Memory B cell (primary cell): ENCODE measurements around the gene CATSPER1.

Experiments used
- ATAC-seq: fragments of 150-1000 bp; cut with Tn5 transposase; 2 replicates; pipeline ENCODE4 v1.10.0; 2021; ENCODE audit warnings: low read depth, mild to moderate bottlenecking, moderate library complexity
- DNase-seq, 2 donors: peaks; one replicate each; pipeline ENCODE4 v3.0.0; 2022; ENCODE audit warnings: low spot score in 2 of 2
- H3K27ac Mint-ChIP-seq: one replicate; pipeline ENCODE4 v1.8.0; 2022; ENCODE audit warnings: mild to moderate bottlenecking, moderate library complexity, mixed read lengths
- H3K27me3 Mint-ChIP-seq: one replicate; pipeline ENCODE4 v1.8.0; 2022; ENCODE audit warnings: mixed read lengths
- H3K36me3 Mint-ChIP-seq: one replicate; pipeline ENCODE4 v1.8.0; 2022; ENCODE audit warnings: mild to moderate bottlenecking, mixed read lengths
- H3K4me1 Mint-ChIP-seq: one replicate; pipeline ENCODE4 v1.8.0; 2022; ENCODE audit warnings: mixed read lengths
- H3K4me3 Mint-ChIP-seq: one replicate; pipeline ENCODE4 v1.8.0; 2022; ENCODE audit warnings: mild to moderate bottlenecking, moderate library complexity, mixed read lengths
- H3K9me3 Mint-ChIP-seq: one replicate; pipeline ENCODE4 v1.8.0; 2022; ENCODE audit warnings: mixed read lengths

CATSPER1 gene

GRCh38 chr11:65982824-65983588 lies 43.3 kb downstream of the CATSPER1 start:
- Mint-ChIP-seq H3K9me3 (no peaks in the 10 kb centered on the region), H3K36me3 (peaks cover 9% of the 10 kb centered on the region), H3K27ac (no peak overlapping the region), H3K4me3 (no peak overlapping the region), H3K27me3 (no peaks in the 10 kb centered on the region), H3K4me1 (no peaks in the 10 kb centered on the region)
- ATAC-seq (no peak), DNase-seq (no peak)

- Mint-ChIP-seq H3K9me3 (no peaks in the 10 kb centered on the region), H3K27ac (no peak overlapping the region), H3K27me3 (no peaks in the 10 kb centered on the region), H3K4me1 (no peaks in the 10 kb centered on the region), H3K4me3 (no peak overlapping the region), H3K36me3 (peaks cover 12% of the 10 kb centered on the region)
- DNase-seq (no peak), ATAC-seq (no peak)
These were observed 44.1 kb downstream of the CATSPER1 start for GRCh38 chr11:65981972-65982823.

DNA sequence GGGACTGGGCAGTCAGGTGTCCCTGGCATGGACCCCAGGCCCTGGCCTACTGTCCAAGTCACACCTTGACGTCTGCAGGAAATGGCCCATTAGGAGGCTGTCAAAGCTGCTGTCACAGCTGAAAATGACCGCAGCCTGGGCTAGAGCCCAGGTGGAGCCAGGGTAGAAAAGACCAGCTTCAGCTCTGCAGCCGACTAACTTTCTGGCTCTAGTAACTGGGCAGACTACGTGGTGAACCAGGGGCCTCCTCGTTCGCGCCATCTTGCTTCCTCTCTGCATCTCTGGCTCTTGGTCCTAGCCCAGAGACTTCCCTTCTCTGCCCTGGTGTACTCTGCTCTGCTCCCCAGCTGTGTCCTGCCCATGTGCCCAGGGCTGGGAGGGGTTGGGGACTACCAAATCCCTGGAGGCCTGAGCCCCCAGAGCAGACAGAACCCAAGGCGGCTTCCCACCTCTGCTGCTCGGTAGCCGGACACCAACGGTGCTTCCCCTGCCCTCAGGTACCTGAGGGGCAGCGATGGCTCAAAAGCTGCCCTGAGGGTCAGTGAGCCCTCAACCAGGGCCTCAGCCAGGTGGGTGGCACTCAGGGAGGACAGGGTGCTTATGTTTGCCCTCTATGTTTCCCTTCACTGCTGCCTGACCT lies 45.1 kb downstream of the CATSPER1 start:
- Mint-ChIP-seq H3K9me3 (no peaks in the 10 kb centered on the region), H3K27me3 (no peaks in the 10 kb centered on the region), H3K27ac (no peak overlapping the region), H3K4me3 (no peak overlapping the region), H3K36me3 (peaks cover 15% of the 10 kb centered on the region), H3K4me1 (no peaks in the 10 kb centered on the region)
- DNase-seq (no peak), ATAC-seq (no peak)

GRCh38 chr11:65979261-65979759 lies 47.0 kb downstream of the CATSPER1 start:
- H3K4me1 Mint-ChIP-seq, result no peaks in the 10 kb centered on the region
- H3K36me3 Mint-ChIP-seq, result peaks cover 21% of the 10 kb centered on the region
- DNase-seq, result no peak
- H3K27ac Mint-ChIP-seq, result no peak overlapping the region
- no peaks in the 10 kb centered on the region for H3K27me3 Mint-ChIP-seq
- H3K9me3 Mint-ChIP-seq, result no peaks in the 10 kb centered on the region
- H3K4me3 Mint-ChIP-seq, result no peak overlapping the region
- ATAC-seq, result no peak

DNA sequence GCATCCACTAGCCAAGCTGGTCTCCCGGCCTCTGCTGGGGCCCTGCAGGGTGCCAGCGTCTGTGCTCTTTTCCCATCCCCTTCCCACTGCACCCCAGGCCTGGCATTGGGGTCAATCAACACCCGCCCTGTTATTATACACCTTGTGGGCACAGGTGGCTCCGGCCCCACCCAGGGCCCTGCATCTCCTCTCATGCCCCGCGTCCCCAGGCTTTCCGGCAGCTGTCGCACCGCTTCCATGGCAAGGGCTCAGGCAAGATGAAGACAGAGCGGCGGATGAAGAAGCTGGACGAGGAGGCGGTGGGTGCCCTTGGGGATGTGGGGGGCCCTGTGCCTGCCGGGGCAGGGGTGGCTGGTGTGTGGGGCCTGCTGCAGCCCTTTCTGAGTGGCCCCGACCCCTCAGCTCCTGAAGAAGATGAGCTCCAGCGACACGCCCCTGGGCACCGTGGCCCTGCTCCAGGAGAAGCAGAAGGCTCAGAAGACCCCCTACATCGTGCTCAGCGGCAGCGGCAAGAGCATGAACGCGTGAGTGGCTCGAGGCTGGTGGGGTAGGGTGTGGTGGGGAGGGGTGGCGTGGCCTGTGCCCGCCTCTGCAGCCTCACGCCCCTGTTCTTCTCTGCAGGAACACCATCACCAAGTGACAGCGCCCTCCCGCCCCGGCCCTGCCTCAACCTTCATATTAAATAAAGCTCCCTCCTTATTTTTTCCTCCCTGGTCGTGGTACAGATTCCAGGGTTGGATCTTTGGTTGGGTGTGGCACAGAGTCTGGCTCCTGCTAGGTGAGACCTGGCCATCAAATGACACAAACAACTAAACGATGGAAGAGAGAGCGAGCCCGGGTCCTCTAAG lies 47.7 kb downstream of the CATSPER1 start:
- Mint-ChIP-seq H3K27me3 (no peaks in the 10 kb centered on the region), H3K36me3 (peaks cover 21% of the 10 kb centered on the region), H3K9me3 (no peaks in the 10 kb centered on the region), H3K27ac (no peak overlapping the region), H3K4me3 (no peak overlapping the region), H3K4me1 (no peaks in the 10 kb centered on the region)
- ATAC-seq, result no peak
- DNase-seq, result no peak

DNA sequence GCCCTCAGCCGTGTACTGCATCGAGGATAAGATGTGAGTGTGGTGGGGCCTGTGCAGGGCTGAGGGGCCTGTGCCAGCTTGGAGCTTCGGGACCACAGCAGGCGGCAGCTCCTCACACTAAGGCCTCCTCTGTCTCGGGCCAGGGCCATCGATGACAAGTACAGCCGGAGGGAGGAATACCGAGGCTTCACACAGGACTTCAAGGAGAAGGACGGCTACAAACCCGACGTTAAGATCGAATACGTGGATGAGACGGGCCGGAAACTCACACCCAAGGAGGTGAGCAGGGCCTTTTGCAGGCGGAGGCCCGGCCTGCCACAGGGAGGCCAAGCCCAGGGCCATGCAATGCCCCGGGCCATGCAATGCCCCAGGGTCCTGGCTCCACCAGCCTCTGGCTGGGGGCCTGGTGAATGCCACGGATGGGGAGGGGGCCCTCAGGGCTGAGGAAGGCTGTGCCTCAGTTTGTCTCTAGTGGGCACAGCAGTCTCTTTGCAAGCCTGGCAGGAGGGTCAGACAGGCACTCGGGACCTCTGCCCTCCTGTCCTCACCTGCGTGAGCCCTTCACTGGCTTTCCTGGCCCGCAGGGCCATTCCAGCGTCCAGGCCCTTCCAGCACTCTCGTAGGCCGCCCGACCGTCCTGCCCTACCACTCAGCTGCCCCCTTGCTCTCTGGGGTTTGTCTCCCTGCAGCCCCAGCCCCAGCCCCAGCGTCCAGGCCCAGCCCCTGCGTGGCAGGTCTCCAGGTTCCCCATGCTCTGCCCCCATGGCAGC lies 48.5 kb downstream of the CATSPER1 start:
- H3K27ac Mint-ChIP-seq, result no peak overlapping the region
- peaks cover 25% of the 10 kb centered on the region for H3K36me3 Mint-ChIP-seq
- H3K9me3 Mint-ChIP-seq, result no peaks in the 10 kb centered on the region
- no peak for ATAC-seq
- no peak for DNase-seq
- no peak overlapping the region for H3K4me3 Mint-ChIP-seq
- no peaks in the 10 kb centered on the region for H3K27me3 Mint-ChIP-seq
- peaks cover 3% of the 10 kb centered on the region for H3K4me1 Mint-ChIP-seq

- Mint-ChIP-seq H3K4me1 (peaks cover 5% of the 10 kb centered on the region), H3K36me3 (peaks cover 29% of the 10 kb centered on the region), H3K4me3 (no peak overlapping the region), H3K9me3 (no peaks in the 10 kb centered on the region), H3K27me3 (no peaks in the 10 kb centered on the region), H3K27ac (no peak overlapping the region)
- DNase-seq (no peak), ATAC-seq (no peak)
These were observed 49.8 kb downstream of the CATSPER1 start for GRCh38 chr11:65976216-65977176.

- no peak overlapping the region for H3K4me3 Mint-ChIP-seq
- H3K36me3 Mint-ChIP-seq, result peaks cover 30% of the 10 kb centered on the region
- H3K27me3 Mint-ChIP-seq, result no peaks in the 10 kb centered on the region
- H3K9me3 Mint-ChIP-seq, result no peaks in the 10 kb centered on the region
- no peak for ATAC-seq
- no peak for DNase-seq
- H3K4me1 Mint-ChIP-seq, result peaks cover 5% of the 10 kb centered on the region
- H3K27ac Mint-ChIP-seq, result peak overlapping the region; percentile 16
These were observed 50.5 kb downstream of the CATSPER1 start for GRCh38 chr11:65975771-65976170.

DNA sequence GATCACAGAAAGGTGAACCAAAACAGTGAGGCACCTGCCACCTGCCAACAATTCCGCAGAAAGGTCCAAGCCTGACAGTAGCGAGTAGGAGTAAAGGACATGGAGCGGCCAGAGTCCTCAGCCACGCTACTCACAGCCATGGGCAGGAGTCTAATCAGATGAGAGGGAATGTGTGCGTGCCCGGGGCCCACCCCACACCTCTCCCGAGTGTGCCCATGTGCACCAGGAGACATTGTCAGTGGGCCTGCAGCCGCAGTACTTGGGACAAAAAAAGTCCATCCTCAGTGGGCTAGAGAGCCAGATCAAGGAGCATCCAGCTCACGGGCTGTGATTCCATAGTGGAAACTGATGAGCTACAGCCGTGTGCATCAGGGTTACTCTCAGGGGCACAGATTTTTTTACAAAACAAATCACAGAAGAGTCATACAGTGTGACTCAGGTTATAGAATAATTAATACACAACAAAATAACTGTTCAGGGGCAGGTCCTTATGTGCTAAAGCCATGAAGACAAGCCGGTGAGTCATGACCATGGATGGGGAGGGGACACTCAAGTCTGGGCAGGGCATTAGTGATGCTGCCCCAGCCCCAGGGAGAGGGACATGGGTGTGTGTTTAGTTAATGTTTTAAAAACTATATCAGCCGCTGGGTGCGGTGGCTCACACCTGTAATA lies 52.7 kb downstream of the CATSPER1 start:
- no peaks in the 10 kb centered on the region for H3K27me3 Mint-ChIP-seq
- no peak overlapping the region for H3K27ac Mint-ChIP-seq
- no peaks in the 10 kb centered on the region for H3K9me3 Mint-ChIP-seq
- H3K4me1 Mint-ChIP-seq, result peaks cover 13% of the 10 kb centered on the region
- ATAC-seq (no peak), DNase-seq (no peak)
- H3K4me3 Mint-ChIP-seq, result no peak overlapping the region
- peaks cover 33% of the 10 kb centered on the region for H3K36me3 Mint-ChIP-seq

- Mint-ChIP-seq H3K4me1 (peaks cover 16% of the 10 kb centered on the region), H3K27me3 (no peaks in the 10 kb centered on the region), H3K9me3 (no peaks in the 10 kb centered on the region), H3K4me3 (no peak overlapping the region), H3K36me3 (peaks cover 32% of the 10 kb centered on the region), H3K27ac (no peak overlapping the region)
- DNase-seq, result no peak
- no peak for ATAC-seq
These were observed 54.2 kb downstream of the CATSPER1 start for GRCh38 chr11:65972116-65972515.

GRCh38 chr11:65968600-65969482 lies 57.4 kb downstream of the CATSPER1 start:
- no peak overlapping the region for H3K4me3 Mint-ChIP-seq
- peaks cover 23% of the 10 kb centered on the region for H3K4me1 Mint-ChIP-seq
- peak overlapping the region; percentile 9 for H3K27ac Mint-ChIP-seq
- ATAC-seq, result no peak
- H3K27me3 Mint-ChIP-seq, result no peaks in the 10 kb centered on the region
- no peak for DNase-seq
- no peaks in the 10 kb centered on the region for H3K9me3 Mint-ChIP-seq
- peaks cover 42% of the 10 kb centered on the region for H3K36me3 Mint-ChIP-seq
